ENCODE data around the gene R3HCC1L. TPM values are rescaled to one million over a fixed set of nuclear protein-coding genes. Genes with fewer than 3 reads are reported as not detected.

Gene R3HCC1L
- polyA plus RNA-seq, 3 donors: 21.6 to 25.0 (median 22.6) TPM

- DNase-seq (ENCODE audit: low read depth in 3 of 3, low spot score in 2 of 3): no peak
Observed at GRCh38 chr10:98270786-98271185, 136.3 kb downstream of the R3HCC1L start.

GRCh38 chr10:98272245-98272644, 137.8 kb downstream of the R3HCC1L start:
- DNase-seq (ENCODE audit: low read depth in 3 of 3, low spot score in 2 of 3): no peak

- no peak for DNase-seq (ENCODE audit: low read depth in 3 of 3, low spot score in 2 of 3)
Observed at GRCh38 chr10:98272656-98273055, 138.2 kb downstream of the R3HCC1L start.

- no peak for DNase-seq (ENCODE audit: low read depth in 3 of 3, low spot score in 2 of 3)
Observed at GRCh38 chr10:98273057-98273850, 138.8 kb downstream of the R3HCC1L start.

DNA sequence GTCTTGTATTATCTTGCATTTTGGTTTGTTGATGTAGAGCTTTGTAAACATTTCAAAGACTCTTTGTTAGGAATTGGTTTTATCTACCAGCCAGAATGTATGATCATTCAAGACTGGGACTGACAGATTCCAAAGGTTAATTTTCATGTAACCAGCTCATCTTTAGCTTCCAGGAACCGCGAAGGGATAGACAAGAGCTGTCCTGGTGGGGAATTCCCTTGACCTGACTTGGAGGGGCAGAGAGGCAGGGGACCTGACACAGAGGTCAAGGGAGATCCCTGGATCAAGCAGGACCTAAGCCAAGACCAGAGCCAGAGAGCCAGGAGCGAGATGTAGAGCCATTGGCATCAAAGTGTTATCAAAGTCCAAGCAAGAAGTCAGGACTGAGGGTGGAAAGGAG, 140.1 kb downstream of the R3HCC1L start:
- no peak for DNase-seq (ENCODE audit: low read depth in 3 of 3, low spot score in 2 of 3)

GRCh38 chr10:98276311-98276710, 141.9 kb downstream of the R3HCC1L start:
- DNase-seq (ENCODE audit: low read depth in 3 of 3, low spot score in 2 of 3): no peak

DNA sequence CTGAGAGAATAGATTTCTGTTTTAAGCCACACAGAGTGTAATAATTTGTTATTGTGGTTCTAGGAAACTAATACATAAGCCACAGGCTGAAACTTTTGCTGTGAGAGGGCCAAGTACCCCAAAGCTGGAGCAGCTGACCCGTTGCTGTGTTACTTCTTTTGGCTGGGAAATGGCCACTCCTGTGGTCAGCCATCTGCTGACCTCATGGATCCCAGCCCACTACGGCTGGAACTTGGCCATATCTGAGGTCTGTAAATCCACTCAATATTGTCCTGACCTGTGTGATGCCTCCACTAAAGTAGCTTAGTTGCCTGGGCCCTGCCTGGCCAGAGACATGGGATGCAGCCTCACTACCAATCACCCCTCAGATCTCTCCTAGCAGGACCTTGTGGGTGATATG, 151.0 kb downstream of the R3HCC1L start:
- DNase-seq (ENCODE audit: low read depth in 3 of 3, low spot score in 2 of 3): no peak

DNA sequence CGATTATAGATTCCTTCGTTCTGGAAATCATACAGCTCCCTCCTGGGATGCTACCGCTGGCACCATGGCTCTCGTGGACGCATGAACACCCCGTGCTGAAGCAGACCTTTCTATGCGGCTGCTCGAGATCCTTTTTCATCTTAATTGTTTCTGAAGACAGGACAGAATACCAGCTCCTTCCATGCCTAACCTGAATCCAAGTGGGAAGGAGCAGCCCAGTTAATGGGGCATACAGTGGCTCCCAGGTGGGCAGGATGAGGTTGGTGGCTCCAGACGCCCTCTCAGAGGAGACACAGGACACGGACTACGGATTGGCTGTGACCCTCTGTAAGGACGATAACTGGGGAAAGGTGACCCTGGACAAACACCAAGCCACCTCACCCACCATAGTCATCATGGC, 152.0 kb downstream of the R3HCC1L start:
- DNase-seq (ENCODE audit: low read depth in 3 of 3, low spot score in 2 of 3): no peak

DNA sequence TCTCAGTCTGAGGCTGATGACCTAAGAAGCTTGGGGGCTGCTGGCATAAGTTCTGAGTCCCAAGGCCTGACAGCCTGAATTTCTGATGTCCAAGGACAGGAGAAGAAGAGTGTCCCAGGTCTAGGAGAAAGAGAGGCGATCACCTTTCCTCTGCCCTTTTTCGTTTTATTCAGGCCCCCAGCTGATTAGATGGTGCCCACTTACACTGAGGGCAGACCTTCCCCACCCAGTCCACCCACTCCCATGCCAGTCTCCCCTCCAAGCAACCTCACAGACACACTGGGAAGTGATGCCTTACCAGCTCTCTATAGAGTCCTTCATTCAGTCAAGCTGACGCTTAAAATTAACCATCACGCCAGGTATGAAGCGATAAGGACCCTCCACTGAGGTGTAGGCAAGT, 152.9 kb downstream of the R3HCC1L start:
- no peak for DNase-seq (ENCODE audit: low read depth in 3 of 3, low spot score in 2 of 3)

GRCh38 chr10:98289802-98290209, 155.3 kb downstream of the R3HCC1L start:
- DNase-seq (ENCODE audit: low read depth in 3 of 3, low spot score in 2 of 3): no peak

DNA sequence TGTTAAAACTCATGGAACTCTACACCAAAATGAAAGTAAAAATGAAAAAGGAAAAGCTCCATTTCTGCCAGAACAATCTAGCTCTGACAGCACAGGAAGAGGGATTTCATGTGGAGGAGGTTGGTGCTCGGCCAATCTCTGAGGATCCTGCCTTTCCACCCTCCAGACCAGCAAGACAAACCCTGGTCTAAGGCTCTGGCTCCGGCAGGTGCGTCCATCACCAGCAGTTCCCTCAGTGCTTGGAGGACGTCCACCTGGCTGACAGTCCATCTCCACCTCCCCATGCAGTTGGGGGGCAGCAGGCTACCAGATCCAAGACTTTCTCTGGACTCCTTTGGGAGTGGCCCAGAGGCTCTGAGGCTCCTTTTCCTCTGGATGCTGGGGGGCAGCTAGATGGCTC, 158.5 kb downstream of the R3HCC1L start:
- DNase-seq (ENCODE audit: low read depth in 3 of 3, low spot score in 2 of 3): no peak

DNA sequence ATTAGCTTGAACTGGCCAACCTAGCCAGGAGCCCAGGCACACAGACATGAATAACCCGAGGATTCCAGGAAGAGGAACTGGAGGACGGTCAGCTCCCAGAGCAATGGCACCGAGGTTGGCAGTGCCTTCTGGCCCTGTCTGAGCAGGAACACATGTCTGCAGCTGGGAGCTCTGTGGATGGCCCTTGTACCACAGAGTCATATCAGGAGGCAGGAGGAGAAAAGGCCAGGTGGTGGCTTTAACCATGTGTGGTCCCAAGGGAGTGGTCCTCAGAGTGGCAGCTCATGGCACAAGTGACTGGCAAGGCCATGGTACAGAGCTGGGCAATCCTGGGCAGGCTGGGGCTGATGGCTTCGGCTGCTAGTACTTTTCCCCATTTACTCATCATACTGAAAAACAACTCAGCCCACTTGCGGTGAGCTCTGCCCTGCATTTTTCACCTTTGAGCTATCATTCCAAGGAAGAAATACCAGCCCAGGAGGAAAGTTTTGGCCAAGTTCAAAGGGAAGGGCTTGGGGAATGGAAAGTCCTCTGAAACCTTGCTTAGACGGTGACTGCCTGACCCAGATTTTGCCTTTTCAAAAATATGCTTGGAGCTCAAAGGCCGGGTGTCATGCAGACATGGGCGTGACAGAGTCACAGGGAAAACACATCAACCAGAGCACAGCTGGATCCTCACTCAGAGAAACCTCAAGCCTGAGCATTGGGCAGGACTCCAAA, 159.3 kb downstream of the R3HCC1L start:
- no peak for DNase-seq (ENCODE audit: low read depth in 3 of 3, low spot score in 2 of 3)

DNA sequence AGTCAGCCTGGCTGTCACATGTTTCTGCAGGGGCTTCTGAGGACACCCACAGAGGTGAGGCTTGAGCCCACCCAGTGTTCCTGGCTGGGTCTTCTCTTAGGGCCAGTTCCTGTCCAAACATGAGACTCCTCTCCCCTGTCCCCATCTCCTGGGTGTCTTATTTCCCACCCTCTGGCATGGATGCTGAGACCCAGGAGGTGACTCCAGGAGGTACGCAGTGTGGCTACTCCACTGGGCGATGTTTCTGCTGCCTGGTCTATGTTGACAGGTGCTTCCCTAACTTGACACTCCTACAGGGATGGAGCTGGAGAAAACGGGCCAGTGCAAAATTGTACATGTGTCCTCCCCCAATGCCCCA, 159.8 kb downstream of the R3HCC1L start:
- no peak for DNase-seq (ENCODE audit: low read depth in 3 of 3, low spot score in 2 of 3)

Other genes starting within 250 kb of the R3HCC1L start
- gene CRTAC1, start 104.0 kb upstream of the R3HCC1L start, polyA plus RNA-seq (ENCODE audit: insufficient read length in 3 of 3): 10 to 100 TPM; 15.4 to 42.2 (median 22.0) TPM
- 1 to 10 TPM; 3.6 to 4.9 (median 3.9) TPM for gene LOXL4, start 133.5 kb downstream of the R3HCC1L start, polyA plus RNA-seq (ENCODE audit: insufficient read length in 3 of 3)